ENCODE data around the gene ENDOD1. TPM values are rescaled to one million over a fixed set of nuclear protein-coding genes. Genes with fewer than 3 reads are reported as not detected.

ENDOD1 gene
- total RNA-seq, 2 experiments from 2014 or later: 13.0 to 14.1 TPM

- no peaks in the 10 kb centered on the region for H3K36me3 Mint-ChIP-seq (ENCODE audit: low read depth)
- ATAC-seq (no peak), DNase-seq (no peak)
- POLR2A ChIA-PET: interaction anchor here (0.8 to 2.4 kb wide), 9 partner anchors 10 to 639 kb away, joined by 3 to 12 read pairs (median 4); partner anchors contain the start of genes ENDOD1 and SRSF8
- peaks cover 34% of the 10 kb centered on the region for H3K4me1 Mint-ChIP-seq (ENCODE audit: low read depth)
- H3K27ac Mint-ChIP-seq: peak overlapping the region; percentile 85
- peak overlapping the region; percentile 87 for H3K4me3 Mint-ChIP-seq
- peaks cover 12% of the 10 kb centered on the region for H3K27me3 Mint-ChIP-seq
- TF ChIP-seq CTCF (IDR thresholded peaks at IDR 0.05): no peak
- intact Hi-C loops (cut with micrococcal nuclease): loop anchor here (2.0 to 5.0 kb wide), 2 partner anchors 81 to 82 kb away; partner anchors contain the start of gene SESN3
- CTCF ChIA-PET: interaction anchor here (0.9 to 13.8 kb wide), 11 partner anchors 9 to 624 kb away, joined by 3 to 294 read pairs (median 4); partner anchors contain the start of gene SRSF8
- no peaks in the 10 kb centered on the region for H3K9me3 Mint-ChIP-seq
Measured at GRCh38 chr11:95149651-95150364, 60.2 kb downstream of the ENDOD1 start.

GRCh38 chr11:95150956-95151684 lies 61.5 kb downstream of the ENDOD1 start:
- H3K27me3 Mint-ChIP-seq: peaks cover 5% of the 10 kb centered on the region
- intact Hi-C loops (cut with micrococcal nuclease): loop anchor here (1.0 to 5.0 kb wide), 3 partner anchors 81 to 554 kb away; partner anchors contain the start of gene SESN3
- peak; percentile 95 for ATAC-seq
- peaks cover 34% of the 10 kb centered on the region for H3K4me1 Mint-ChIP-seq (ENCODE audit: low read depth)
- CTCF ChIA-PET: interaction anchor here (0.7 to 13.8 kb wide), 37 partner anchors 8 to 639 kb away, joined by 3 to 294 read pairs (median 5); partner anchors contain the start of genes CEP57, ENDOD1, FAM76B and SESN3
- POLR2A ChIA-PET: interaction anchor here (0.6 to 2.4 kb wide), 12 partner anchors 11 to 638 kb away, joined by 3 to 12 read pairs (median 3); partner anchors contain the start of genes ENDOD1 and SRSF8
- H3K9me3 Mint-ChIP-seq: no peaks in the 10 kb centered on the region
- no peaks in the 10 kb centered on the region for H3K36me3 Mint-ChIP-seq (ENCODE audit: low read depth)
- DNase-seq: peak; percentile 96
- TF ChIP-seq CTCF (IDR thresholded peaks at IDR 0.05): no peak
- H3K4me3 Mint-ChIP-seq: peak overlapping the region; percentile 87
- peak overlapping the region; percentile 85 for H3K27ac Mint-ChIP-seq

GRCh38 chr11:95152876-95153856 lies 63.5 kb downstream of the ENDOD1 start:
- ChIA-PET POLR2A (interaction anchor here (0.7 to 2.2 kb wide), 7 partner anchors 85 to 637 kb away, joined by 3 to 8 read pairs (median 4); partner anchors contain the start of genes CEP57 and FAM76B), CTCF (interaction anchor here (0.9 to 13.8 kb wide), 37 partner anchors 7 to 637 kb away, joined by 3 to 294 read pairs (median 6); partner anchors contain the start of genes CEP57, FAM76B, SESN3 and SRSF8)
- DNase-seq: peak; percentile 27
- intact Hi-C loops (cut with micrococcal nuclease): loop anchor here (1.0 to 5.0 kb wide), 2 partner anchors 79 to 611 kb away; partner anchors contain the start of gene SESN3
- Mint-ChIP-seq H3K4me3 (peak overlapping the region; percentile 87), H3K27me3 (no peaks in the 10 kb centered on the region), H3K27ac (peak overlapping the region; percentile 87), H3K4me1 (ENCODE audit: low read depth) (peaks cover 38% of the 10 kb centered on the region), H3K9me3 (peaks cover 3% of the 10 kb centered on the region), H3K36me3 (ENCODE audit: low read depth) (peaks cover 2% of the 10 kb centered on the region)
- no peak for ATAC-seq
- no peak for TF ChIP-seq CTCF (IDR thresholded peaks at IDR 0.05)

GRCh38 chr11:95153857-95154246 lies 64.2 kb downstream of the ENDOD1 start:
- ATAC-seq (no peak), DNase-seq (no peak)
- intact Hi-C loops (cut with micrococcal nuclease): loop anchor here (1.0 to 5.0 kb wide), 2 partner anchors 78 to 610 kb away; partner anchors contain the start of gene SESN3
- Mint-ChIP-seq H3K27me3 (no peaks in the 10 kb centered on the region), H3K9me3 (peaks cover 4% of the 10 kb centered on the region), H3K4me3 (peak overlapping the region; percentile 87), H3K4me1 (ENCODE audit: low read depth) (peaks cover 41% of the 10 kb centered on the region), H3K36me3 (ENCODE audit: low read depth) (peaks cover 5% of the 10 kb centered on the region), H3K27ac (peak overlapping the region; percentile 87)
- POLR2A ChIA-PET: interaction anchor here (0.7 to 2.2 kb wide), 6 partner anchors 86 to 636 kb away, joined by 3 to 8 read pairs (median 4); partner anchors contain the start of genes CEP57 and FAM76B
- no peak for TF ChIP-seq CTCF (IDR thresholded peaks at IDR 0.05)
- CTCF ChIA-PET: interaction anchor here (0.7 to 13.8 kb wide), 32 partner anchors 8 to 643 kb away, joined by 3 to 294 read pairs (median 5); partner anchors contain the start of genes SESN3 and SRSF8
